ENCODE data around the gene ADCY5. TPM values are rescaled to one million over a fixed set of nuclear protein-coding genes. Genes with fewer than 3 reads are reported as not detected.
A peak's percentile ranks its signal among the peaks of the same experiment; 100 is the strongest.

The ADCY5 gene
- total and polyA plus RNA-seq, 5 donors: 90.4 to 220 (median 205) TPM

- intact Hi-C loops (cut with DNase I): no loop called here
- DNase-seq (no peak), ATAC-seq (peak; percentile 28 to 29)
- 45% methylated on average over 14 of the region's 14 CpGs for WGBS
- H3K4me1 ChIP-seq (ENCODE audit: control insufficient read depth, insufficient read depth, low read length): no peaks in the 10 kb centered on the region
- peak overlapping the region; percentile 28 for H3K27ac ChIP-seq (ENCODE audit: low read length)
- no peaks in the 10 kb centered on the region for H3K9me3 ChIP-seq (ENCODE audit: control insufficient read depth, low read length)
- no peaks in the 10 kb centered on the region for H3K27me3 ChIP-seq (ENCODE audit: control insufficient read depth, insufficient read depth)
- H3K4me3 ChIP-seq (ENCODE audit: low read length): no peak overlapping the region
Measured at GRCh38 chr3:123314359-123315270, 134.3 kb downstream of the ADCY5 start.

- no peaks in the 10 kb centered on the region for H3K27me3 ChIP-seq (ENCODE audit: control insufficient read depth, insufficient read depth)
- intact Hi-C loops (cut with DNase I): no loop called here
- DNase-seq: no peak
- no peak overlapping the region for H3K4me3 ChIP-seq (ENCODE audit: low read length)
- ATAC-seq: peak; percentile 63 to 68
- H3K4me1 ChIP-seq (ENCODE audit: control insufficient read depth, insufficient read depth, low read length): no peaks in the 10 kb centered on the region
- WGBS: 61% methylated on average over 5 of the region's 5 CpGs
- peak overlapping the region; percentile 28 for H3K27ac ChIP-seq (ENCODE audit: low read length)
- no peaks in the 10 kb centered on the region for H3K9me3 ChIP-seq (ENCODE audit: control insufficient read depth, low read length)
Measured at GRCh38 chr3:123313889-123314288, 135.0 kb downstream of the ADCY5 start.

GRCh38 chr3:123312331-123313265 lies 136.3 kb downstream of the ADCY5 start:
- Histone ChIP-seq H3K4me3 (ENCODE audit: low read length) (no peak overlapping the region), H3K27me3 (ENCODE audit: control insufficient read depth, insufficient read depth) (no peaks in the 10 kb centered on the region), H3K4me1 (ENCODE audit: control insufficient read depth, insufficient read depth, low read length) (no peaks in the 10 kb centered on the region), H3K9me3 (ENCODE audit: control insufficient read depth, low read length) (no peaks in the 10 kb centered on the region), H3K27ac (ENCODE audit: low read length) (no peak overlapping the region)
- intact Hi-C loops (cut with DNase I): no loop called here
- 70% methylated on average over 16 of the region's 16 CpGs for WGBS
- DNase-seq (no peak), ATAC-seq (no peak)

GRCh38 chr3:123311201-123311600 lies 137.7 kb downstream of the ADCY5 start:
- Histone ChIP-seq H3K4me3 (ENCODE audit: low read length) (no peak overlapping the region), H3K27me3 (ENCODE audit: control insufficient read depth, insufficient read depth) (no peaks in the 10 kb centered on the region), H3K27ac (ENCODE audit: low read length) (no peak overlapping the region), H3K4me1 (ENCODE audit: control insufficient read depth, insufficient read depth, low read length) (no peaks in the 10 kb centered on the region), H3K9me3 (ENCODE audit: control insufficient read depth, low read length) (no peaks in the 10 kb centered on the region)
- ATAC-seq (no peak), DNase-seq (no peak)
- 70% methylated on average over 9 of the region's 9 CpGs for WGBS
- intact Hi-C loops (cut with DNase I): no loop called here

GRCh38 chr3:123310741-123311140 lies 138.1 kb downstream of the ADCY5 start:
- no peaks in the 10 kb centered on the region for H3K4me1 ChIP-seq (ENCODE audit: control insufficient read depth, insufficient read depth, low read length)
- intact Hi-C loops (cut with DNase I): no loop called here
- no peak overlapping the region for H3K27ac ChIP-seq (ENCODE audit: low read length)
- 44% methylated on average over 6 of the region's 6 CpGs for WGBS
- DNase-seq (no peak), ATAC-seq (no peak)
- no peaks in the 10 kb centered on the region for H3K27me3 ChIP-seq (ENCODE audit: control insufficient read depth, insufficient read depth)
- no peaks in the 10 kb centered on the region for H3K9me3 ChIP-seq (ENCODE audit: control insufficient read depth, low read length)
- H3K4me3 ChIP-seq (ENCODE audit: low read length): no peak overlapping the region

GRCh38 chr3:123310186-123310585 lies 138.7 kb downstream of the ADCY5 start:
- 89% methylated on average over 8 of the region's 8 CpGs for WGBS
- Histone ChIP-seq H3K4me3 (ENCODE audit: low read length) (no peak overlapping the region), H3K27ac (ENCODE audit: low read length) (no peak overlapping the region), H3K27me3 (ENCODE audit: control insufficient read depth, insufficient read depth) (no peaks in the 10 kb centered on the region), H3K4me1 (ENCODE audit: control insufficient read depth, insufficient read depth, low read length) (no peaks in the 10 kb centered on the region), H3K9me3 (ENCODE audit: control insufficient read depth, low read length) (no peaks in the 10 kb centered on the region)
- DNase-seq: no peak
- intact Hi-C loops (cut with DNase I): no loop called here
- no peak for ATAC-seq

GRCh38 chr3:123307064-123307463 lies 141.8 kb downstream of the ADCY5 start:
- 89% methylated on average over 5 of the region's 5 CpGs for WGBS
- intact Hi-C loops (cut with DNase I): no loop called here
- no peak overlapping the region for H3K27ac ChIP-seq (ENCODE audit: low read length)
- DNase-seq (no peak), ATAC-seq (no peak)
- no peak overlapping the region for H3K4me3 ChIP-seq (ENCODE audit: low read length)
- no peaks in the 10 kb centered on the region for H3K27me3 ChIP-seq (ENCODE audit: control insufficient read depth, insufficient read depth)
- H3K9me3 ChIP-seq (ENCODE audit: control insufficient read depth, low read length): no peaks in the 10 kb centered on the region
- no peaks in the 10 kb centered on the region for H3K4me1 ChIP-seq (ENCODE audit: control insufficient read depth, insufficient read depth, low read length)

GRCh38 chr3:123305192-123305591 lies 143.7 kb downstream of the ADCY5 start:
- no peak for DNase-seq
- ATAC-seq: peak in 1 of 2 donors; percentile 12
- 63% methylated on average over 2 of the region's 2 CpGs for WGBS
- Histone ChIP-seq H3K4me3 (ENCODE audit: low read length) (no peak overlapping the region), H3K27me3 (ENCODE audit: control insufficient read depth, insufficient read depth) (no peaks in the 10 kb centered on the region), H3K4me1 (ENCODE audit: control insufficient read depth, insufficient read depth, low read length) (no peaks in the 10 kb centered on the region), H3K27ac (ENCODE audit: low read length) (no peak overlapping the region), H3K9me3 (ENCODE audit: control insufficient read depth, low read length) (no peaks in the 10 kb centered on the region)
- intact Hi-C loops (cut with DNase I): no loop called here

GRCh38 chr3:123303976-123304560 lies 144.8 kb downstream of the ADCY5 start:
- DNase-seq (peak in 1 of 3 donors; percentile 36), ATAC-seq (no peak)
- no peak overlapping the region for H3K4me3 ChIP-seq (ENCODE audit: low read length)
- no peaks in the 10 kb centered on the region for H3K4me1 ChIP-seq (ENCODE audit: control insufficient read depth, insufficient read depth, low read length)
- H3K27me3 ChIP-seq (ENCODE audit: control insufficient read depth, insufficient read depth): no peaks in the 10 kb centered on the region
- no peak overlapping the region for H3K27ac ChIP-seq (ENCODE audit: low read length)
- whole genome bisulfite sequencing: 88% methylated on average over 15 of the region's 15 CpGs
- intact Hi-C loops (cut with DNase I): no loop called here
- no peaks in the 10 kb centered on the region for H3K9me3 ChIP-seq (ENCODE audit: control insufficient read depth, low read length)

- intact Hi-C loops (cut with DNase I): no loop called here
- WGBS: 81% methylated on average over 14 of the region's 14 CpGs
- ATAC-seq (peak in 1 of 2 donors; percentile 7), DNase-seq (no peak)
- Histone ChIP-seq H3K27me3 (ENCODE audit: control insufficient read depth, insufficient read depth) (no peaks in the 10 kb centered on the region), H3K4me3 (ENCODE audit: low read length) (no peak overlapping the region), H3K27ac (ENCODE audit: low read length) (no peak overlapping the region), H3K4me1 (ENCODE audit: control insufficient read depth, insufficient read depth, low read length) (no peaks in the 10 kb centered on the region), H3K9me3 (ENCODE audit: control insufficient read depth, low read length) (no peaks in the 10 kb centered on the region)
Measured at GRCh38 chr3:123302961-123303360, 145.9 kb downstream of the ADCY5 start.
